Activated naive CD4-positive, alpha-beta T cell treated with anti-CD3 and anti-CD28 coated beads, Interleukin-2, amount 50 U/mL, for 72 hours (primary cell): ENCODE measurements around the gene IL17RE. TPM values are rescaled to one million over a fixed set of nuclear protein-coding genes. Genes with fewer than 3 reads are reported as not detected.

Experiments
- ATAC-seq, 2 donors: fragments of 150-1000 bp; cut with Tn5 transposase; 2 replicates each; pipeline ENCODE4 v1.10.0; 2021; ENCODE audit warnings: mild to moderate bottlenecking in 2 of 2, moderate library complexity in 2 of 2
- DNase-seq, 2 donors: peaks; one replicate each; pipeline ENCODE4 v3.0.0; 2021 to 2022; ENCODE audit warnings: low spot score in 2 of 2
- H3K27ac Mint-ChIP-seq, 2 donors: one replicate each; pipeline ENCODE4 v1.8.0; 2022; ENCODE audit warnings: mild to moderate bottlenecking in 2 of 2, mixed read lengths in 2 of 2
- H3K36me3 Mint-ChIP-seq, 2 donors: one replicate each; pipeline ENCODE4 v1.8.0; 2022; ENCODE audit warnings: mixed read lengths in 2 of 2
- H3K9me3 Mint-ChIP-seq, 2 donors: one replicate each; pipeline ENCODE4 v1.8.0; 2022; ENCODE audit warnings: mixed read lengths in 2 of 2
- total RNA-seq, 2 donors: library from RNA; stranded (reverse); gene quantifications; one replicate each; pipeline ENCODE4 v1.2.3, GENCODE V29; 2022

The IL17RE gene
- total RNA-seq, 2 donors from 2014 or later: 0.61 to 1.4 TPM

DNA sequence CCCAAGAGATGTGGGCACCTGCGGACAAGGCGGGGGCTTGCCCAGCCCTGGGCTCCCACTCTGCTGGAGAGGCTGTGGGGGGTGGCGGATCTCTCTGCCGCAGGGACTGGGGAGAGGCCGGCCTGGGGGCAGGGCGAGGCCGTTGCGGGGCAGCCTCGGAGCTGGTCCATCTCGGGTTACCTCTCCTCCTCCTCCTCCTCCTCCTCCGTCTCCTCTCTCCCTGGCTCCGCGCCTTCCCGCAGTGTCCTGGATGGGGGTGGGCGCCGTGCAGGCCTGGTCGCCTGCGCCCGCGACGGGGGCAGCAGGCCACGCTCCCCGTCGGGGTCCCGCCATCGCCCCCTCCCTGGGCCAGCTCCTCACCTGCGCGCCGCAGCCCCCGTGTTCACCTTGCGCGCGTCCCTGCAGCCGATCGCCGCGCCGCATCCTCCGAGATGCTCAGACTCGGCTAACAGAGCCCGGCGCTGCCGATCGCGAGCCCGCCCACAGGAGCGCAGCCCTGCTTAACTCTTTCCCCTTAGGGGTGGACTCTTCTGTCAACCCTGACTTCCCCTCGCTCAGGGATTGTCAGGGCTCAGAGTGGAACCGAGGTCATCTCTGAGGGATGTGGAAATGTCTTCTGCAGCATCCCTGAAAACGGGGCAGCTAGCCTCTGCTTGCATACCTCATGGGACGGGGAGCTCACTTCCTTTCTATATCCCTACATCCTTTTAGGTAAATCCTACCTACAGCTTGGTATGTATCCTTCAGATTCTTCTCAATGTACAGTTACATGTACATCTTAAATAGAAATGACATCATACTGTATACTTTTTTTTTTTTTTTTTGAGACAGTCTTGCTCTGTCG, 49.5 kb downstream of the IL17RE start, which contains the start of gene PRRT3:
PRRT3 (minus strand) TSS at position 447 of the 844 bp plus-strand sequence. CDS start 2,293 bp downstream, outside the sequence.
- peak within 1 kb of the TSS; percentile 59 to 86 for H3K27ac Mint-ChIP-seq
- DNase-seq: peak in 1 of 2 donors; percentile 70
- no peaks in the 10 kb centered on the region for H3K9me3 Mint-ChIP-seq
- H3K36me3 Mint-ChIP-seq: no peaks in the 10 kb centered on the region
- ATAC-seq: peak; percentile 57 to 85

DNA sequence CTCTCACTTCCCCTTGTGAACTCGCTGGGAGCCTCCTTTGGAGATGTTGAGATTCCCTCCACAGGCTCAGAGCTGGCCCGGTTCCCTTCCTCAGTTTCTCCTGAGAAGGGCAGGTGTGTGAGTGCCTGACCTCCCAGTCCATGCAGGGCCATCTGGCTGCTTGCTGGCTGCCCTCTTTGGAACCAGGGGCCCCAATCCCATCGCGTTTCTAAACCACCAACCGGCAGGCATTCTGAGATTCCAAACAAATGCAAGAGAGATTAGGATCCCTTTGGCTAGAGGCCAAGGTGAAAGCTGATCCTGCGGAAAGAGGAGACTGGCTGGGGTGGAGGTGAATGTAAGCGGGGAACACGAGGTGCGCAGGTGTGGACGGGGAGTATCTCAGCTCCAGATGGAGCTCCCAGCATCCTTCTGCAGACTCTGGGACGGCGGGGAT, 52.4 kb downstream of the IL17RE start:
- H3K9me3 Mint-ChIP-seq: no peaks in the 10 kb centered on the region
- no peak overlapping the region for H3K27ac Mint-ChIP-seq
- H3K36me3 Mint-ChIP-seq: no peaks in the 10 kb centered on the region
- ATAC-seq (no peak), DNase-seq (no peak)

DNA sequence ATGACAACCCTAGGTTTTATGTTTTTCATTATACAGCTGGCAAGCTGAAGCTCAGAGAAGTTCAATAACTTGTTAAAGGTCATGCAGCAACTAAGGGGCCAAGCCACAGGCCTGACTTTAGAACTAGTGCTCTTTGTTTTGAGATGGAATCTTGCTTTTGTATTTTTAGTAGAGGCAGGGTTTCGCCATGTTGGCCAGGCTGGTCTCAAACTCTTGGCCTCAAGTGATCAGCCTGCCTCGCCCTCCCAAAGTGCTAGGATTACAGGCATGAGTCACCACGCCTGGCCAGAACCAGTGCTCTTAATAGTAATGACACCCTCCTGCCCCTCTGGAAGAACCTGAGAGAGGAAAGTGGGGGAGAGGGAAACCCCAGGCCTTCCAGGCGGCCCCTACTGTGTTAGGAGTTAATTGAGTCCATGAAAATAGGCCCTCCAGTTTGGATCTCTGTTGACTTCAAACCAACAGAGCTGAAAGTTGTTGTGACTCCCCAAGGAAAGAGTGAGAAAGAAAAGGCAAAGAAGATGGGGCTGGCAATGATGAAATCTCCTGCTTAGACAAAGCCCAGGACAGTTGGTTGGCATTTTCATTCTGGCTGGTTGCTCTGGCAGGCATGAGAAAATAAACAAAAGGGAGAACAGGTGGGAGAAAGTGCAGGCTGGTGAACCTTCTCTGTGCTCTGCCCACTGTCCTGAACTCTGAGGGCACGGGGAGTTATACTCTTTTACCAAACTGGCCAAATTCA, 53.1 kb downstream of the IL17RE start:
- ATAC-seq (no peak), DNase-seq (no peak)
- Mint-ChIP-seq H3K9me3 (no peaks in the 10 kb centered on the region), H3K27ac (no peak overlapping the region), H3K36me3 (no peaks in the 10 kb centered on the region)

- Mint-ChIP-seq H3K9me3 (no peaks in the 10 kb centered on the region), H3K27ac (no peak overlapping the region), H3K36me3 (no peaks in the 10 kb centered on the region)
- ATAC-seq (no peak), DNase-seq (no peak)
Observed at GRCh38 chr3:9957214-9957613, 54.6 kb downstream of the IL17RE start.

- no peak for ATAC-seq
- DNase-seq: no peak
- H3K9me3 Mint-ChIP-seq: no peaks in the 10 kb centered on the region
- no peak overlapping the region for H3K27ac Mint-ChIP-seq
- H3K36me3 Mint-ChIP-seq: peaks cover 0 to 10% of the 10 kb centered on the region in 2 donors
Observed at GRCh38 chr3:9965200-9965875, 62.7 kb downstream of the IL17RE start.

Other genes with a start within 250 kb of the IL17RE start
- under 1 TPM in 1 of 2 donors, not detected in 1; 0.11 TPM for gene CPNE9, start 199.0 kb upstream of the IL17RE start, total RNA-seq
- gene BRPF1, start 171.1 kb upstream of the IL17RE start, total RNA-seq: 10 to 100 TPM; 24.3 to 37.0 TPM
- gene OGG1, start 152.9 kb upstream of the IL17RE start, total RNA-seq: 10 to 100 TPM; 34.8 to 58.0 TPM
- 10 to 100 TPM; 23.8 to 45.1 TPM for gene CAMK1, start 132.9 kb upstream of the IL17RE start, total RNA-seq
- gene TADA3, start 110.4 kb upstream of the IL17RE start, total RNA-seq: 10 to 100 TPM; 47.5 to 92.3 TPM
- gene ARPC4, start 109.8 kb upstream of the IL17RE start, total RNA-seq: 100 to 1,000 TPM; 125 to 265 TPM
- 100 to 1,000 TPM in 1 of 2 donors, 10 to 100 TPM in 1; 78.1 to 121 TPM for gene TTLL3, start 92.6 kb upstream of the IL17RE start, total RNA-seq
- gene RPUSD3, start 58.8 kb upstream of the IL17RE start, total RNA-seq: 10 to 100 TPM; 70.7 to 83.2 TPM
- not detected for gene CIDEC, start 22.6 kb upstream of the IL17RE start, total RNA-seq
- 10 to 100 TPM in 1 of 2 donors, 1 to 10 TPM in 1; 7.5 to 34.4 TPM for gene JAGN1, start 12.2 kb upstream of the IL17RE start, total RNA-seq
- 1 to 10 TPM in 1 of 2 donors, under 1 TPM in 1; 0.18 to 1.5 TPM for gene IL17RC, start 14.2 kb downstream of the IL17RE start, total RNA-seq
- gene CRELD1, start 31.0 kb downstream of the IL17RE start, total RNA-seq: 10 to 100 TPM; 23.8 to 25.0 TPM
- gene PRRT3, start 49.6 kb downstream of the IL17RE start, total RNA-seq: 1 to 10 TPM; 1.6 to 6.7 TPM
- 10 to 100 TPM; 33.6 to 42.1 TPM for gene EMC3, start 84.0 kb downstream of the IL17RE start, total RNA-seq
- gene FANCD2, start 123.6 kb downstream of the IL17RE start, total RNA-seq: 100 to 1,000 TPM in 1 of 2 donors, 10 to 100 TPM in 1; 69.7 to 101 TPM
- not detected for gene FANCD2OS, start 205.4 kb downstream of the IL17RE start, total RNA-seq
- 10 to 100 TPM; 59.4 to 99.2 TPM for gene BRK1, start 212.8 kb downstream of the IL17RE start, total RNA-seq
- gene VHL, start 238.9 kb downstream of the IL17RE start, total RNA-seq: 10 to 100 TPM; 53.3 to 58.7 TPM